WTC11 (cell line): Measurements from ENCODE around the gene JMJD6. TPM values are rescaled to one million over a fixed set of nuclear protein-coding genes. Genes with fewer than 3 reads are reported as not detected.

Experiments
- ATAC-seq: fragments of 200-7000 bp; cut with Tn5 transposase; 2 replicates; pipeline ENCODE4 v1.10.0; 2021; ENCODE audit warnings: mild to moderate bottlenecking, moderate library complexity
- CTCF ChIA-PET: fragments of 300-600 bp; sonication (Branson Sonifier 250); formaldehyde crosslinking; loops from one replicate; lab custom pipeline; 2021; ENCODE audit warnings: antibody characterized with exemption; lab: Charles Lee
- POLR2A ChIA-PET: fragments of 350-600 bp; sonication (Branson Sonifier 250); formaldehyde crosslinking; loops from one replicate; lab custom pipeline; 2021; ENCODE audit warnings: antibody characterized with exemption; lab: Charles Lee
- DNase-seq: peaks from one replicate; pipeline ENCODE4 v3.0.0; 2021; ENCODE audit warnings: low spot score
- H3K27ac Mint-ChIP-seq: 2 replicates; pipeline ENCODE4 v1.8.0; 2021; ENCODE audit warnings: mixed read lengths
- H3K27me3 Mint-ChIP-seq: 2 replicates; pipeline ENCODE4 v1.8.0; 2021; ENCODE audit warnings: low read depth, mild to moderate bottlenecking, moderate library complexity, mixed read lengths
- H3K36me3 Mint-ChIP-seq: 2 replicates; pipeline ENCODE4 v1.8.0; 2021; ENCODE audit warnings: mixed read lengths
- H3K4me1 Mint-ChIP-seq: 2 replicates; pipeline ENCODE4 v1.8.0; 2022; ENCODE audit warnings: mixed read lengths
- H3K4me3 Mint-ChIP-seq: 2 replicates; pipeline ENCODE4 v1.8.0; 2021; ENCODE audit warnings: mild to moderate bottlenecking, moderate library complexity, mixed read lengths
- H3K9me3 Mint-ChIP-seq: 2 replicates; pipeline ENCODE4 v1.8.0; 2021; ENCODE audit warnings: mixed read lengths
- ETV6 ChIP-seq: sonication (generic); formaldehyde crosslinking; IDR thresholded peaks from 2 replicates; pipeline ENCODE4 v1.8.1; 2022; ENCODE audit warnings: mild to moderate bottlenecking, missing genetic modification reagents
- FOXP1 ChIP-seq: sonication (generic); formaldehyde crosslinking; IDR thresholded peaks from 2 replicates; pipeline ENCODE4 v1.8.0; 2022; ENCODE audit warnings: missing genetic modification reagents, mild to moderate bottlenecking, moderate library complexity, borderline replicate concordance
- GABPB1 ChIP-seq: sonication (generic); formaldehyde crosslinking; IDR thresholded peaks from 2 replicates; pipeline ENCODE4 v1.8.1; 2023; ENCODE audit warnings: mild to moderate bottlenecking, missing genetic modification reagents
- NFATC4 ChIP-seq: fragments of 250-450 bp; sonication (Bioruptor Pico); IDR thresholded peaks from 2 replicates; pipeline ENCODE4 v1.9.0; 2021; ENCODE audit warnings: mild to moderate bottlenecking
- NR1H2 ChIP-seq: sonication (generic); formaldehyde crosslinking; IDR thresholded peaks from 2 replicates; pipeline ENCODE4 v1.9.0; 2021; ENCODE audit warnings: mild to moderate bottlenecking, moderate library complexity, missing genetic modification reagents
- SMAD3 ChIP-seq: sonication (generic); formaldehyde crosslinking; IDR thresholded peaks from 2 replicates; pipeline ENCODE4 v1.8.0; 2022; ENCODE audit warnings: missing genetic modification reagents, mild to moderate bottlenecking, borderline replicate concordance
- SOX15 ChIP-seq: fragments of 250-450 bp; sonication (Bioruptor Pico); IDR thresholded peaks from 2 replicates; pipeline ENCODE4 v1.9.0; 2021; ENCODE audit warnings: mild to moderate bottlenecking
- ZBTB43 ChIP-seq: sonication (generic); formaldehyde crosslinking; IDR thresholded peaks from 2 replicates; pipeline ENCODE4 v1.8.1; 2023; ENCODE audit warnings: mild to moderate bottlenecking, missing genetic modification reagents
- ZNF281 ChIP-seq: sonication (generic); formaldehyde crosslinking; IDR thresholded peaks from 2 replicates; pipeline ENCODE4 v1.8.0; 2023; ENCODE audit warnings: mild to moderate bottlenecking, missing genetic modification reagents
- total RNA-seq: library from RNA; stranded (reverse); gene quantifications from 3 replicates; pipeline ENCODE4 v1.2.3, GENCODE V29; 2021
- TF ChIP-seq, protein P1 (sequence below): sonication (generic); formaldehyde crosslinking; IDR thresholded peaks from 2 replicates; pipeline ENCODE4 v1.8.0; 2023; ENCODE audit warnings: missing genetic modification reagents
- TF ChIP-seq, protein P2 (sequence below): fragments of 250-450 bp; sonication (Bioruptor Pico); conservative IDR thresholded peaks from 2 replicates; pipeline ENCODE4 v1.9.0; 2021; ENCODE audit warnings: mild to moderate bottlenecking
- TF ChIP-seq, protein P3 (sequence below): sonication (generic); formaldehyde crosslinking; IDR thresholded peaks from 2 replicates; pipeline ENCODE4 v1.8.1; 2023; ENCODE audit warnings: mild to moderate bottlenecking, missing genetic modification reagents
- TF ChIP-seq, protein P4 (sequence below): sonication (generic); formaldehyde crosslinking; IDR thresholded peaks from 2 replicates; pipeline ENCODE4 v1.8.0; 2023; ENCODE audit warnings: missing genetic modification reagents, mild to moderate bottlenecking, borderline replicate concordance
- TF ChIP-seq, protein P5 (sequence below): sonication (generic); formaldehyde crosslinking; conservative IDR thresholded peaks from 2 replicates; pipeline ENCODE4 v1.8.1; 2023; ENCODE audit warnings: mild to moderate bottlenecking, low read depth, missing genetic modification reagents, moderate library complexity
- TF ChIP-seq, protein P6 (sequence below): sonication (generic); formaldehyde crosslinking; IDR thresholded peaks from 2 replicates; pipeline ENCODE4 v1.8.1; 2023; ENCODE audit warnings: mild to moderate bottlenecking, moderate library complexity, missing genetic modification reagents

Gene JMJD6
- total RNA-seq, 1 experiment from 2014 or later: 21.6 TPM

GRCh38 chr17:76733618-76733957 is 7.2 kb upstream of the JMJD6 start (continued):
- TF ChIP-seq, protein P1, sequence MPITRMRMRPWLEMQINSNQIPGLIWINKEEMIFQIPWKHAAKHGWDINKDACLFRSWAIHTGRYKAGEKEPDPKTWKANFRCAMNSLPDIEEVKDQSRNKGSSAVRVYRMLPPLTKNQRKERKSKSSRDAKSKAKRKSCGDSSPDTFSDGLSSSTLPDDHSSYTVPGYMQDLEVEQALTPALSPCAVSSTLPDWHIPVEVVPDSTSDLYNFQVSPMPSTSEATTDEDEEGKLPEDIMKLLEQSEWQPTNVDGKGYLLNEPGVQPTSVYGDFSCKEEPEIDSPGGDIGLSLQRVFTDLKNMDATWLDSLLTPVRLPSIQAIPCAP (CRISPR knock-in tag): no peak
- TF ChIP-seq FOXP1: no peak
- TF ChIP-seq, protein P2, sequence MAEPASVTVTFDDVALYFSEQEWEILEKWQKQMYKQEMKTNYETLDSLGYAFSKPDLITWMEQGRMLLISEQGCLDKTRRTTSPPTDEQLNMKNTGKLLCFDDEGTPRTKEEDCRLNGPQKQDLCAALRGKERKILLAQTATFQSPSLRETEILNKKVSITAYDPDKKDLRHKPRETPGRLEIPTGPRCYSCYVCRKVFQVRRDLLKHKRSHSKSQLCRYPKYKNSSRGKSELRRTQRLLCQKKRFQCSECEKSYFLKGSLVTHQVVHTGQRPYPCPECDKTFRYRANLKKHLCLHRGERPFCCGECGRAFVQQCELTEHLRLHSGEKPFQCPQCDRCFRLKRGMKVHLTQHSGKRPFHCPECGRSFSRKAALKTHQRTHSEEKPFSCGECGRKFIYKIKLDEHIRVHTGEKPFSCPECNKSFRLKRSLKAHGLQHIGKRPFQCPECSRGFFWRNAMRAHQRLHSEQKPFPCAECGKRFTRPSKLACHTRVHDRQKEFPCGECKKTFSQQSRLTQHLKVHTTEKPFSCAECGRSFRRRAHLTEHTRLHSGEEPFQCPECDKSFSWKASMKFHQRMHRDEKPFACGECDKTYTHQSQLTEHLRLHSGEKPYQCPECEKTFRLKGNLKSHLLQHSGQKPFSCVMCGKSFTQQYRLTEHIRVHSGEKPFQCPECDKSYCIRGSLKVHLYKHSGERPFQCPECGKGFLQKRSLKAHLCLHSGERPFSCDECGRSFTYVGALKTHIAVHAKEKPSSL: 0 out of 2 replicates have a peak, but pooled peaks have one; percentile 22

GRCh38 chr17:76732734-76733617 is 6.6 kb upstream of the JMJD6 start:
- peak overlapping the region; percentile 98 for H3K27ac Mint-ChIP-seq
- H3K27me3 Mint-ChIP-seq: no peaks in the 10 kb centered on the region
- H3K36me3 Mint-ChIP-seq: peaks cover 55% of the 10 kb centered on the region
- CTCF ChIA-PET: interaction anchor here (0.5 to 1.5 kb wide), 5 partner anchors 25 to 1229 kb away, joined by 3 to 6 read pairs (median 3); no protein-coding TSS in a partner anchor
- ATAC-seq: no peak
- POLR2A ChIA-PET: no interaction called here
- peaks cover 29% of the 10 kb centered on the region for H3K4me1 Mint-ChIP-seq
- H3K4me3 Mint-ChIP-seq: peak overlapping the region; percentile 99
- no peaks in the 10 kb centered on the region for H3K9me3 Mint-ChIP-seq
- DNase-seq: no peak
- TF ChIP-seq ETV6 (CRISPR knock-in tag) (no peak), ZBTB43 (no peak), SOX15 (no peak), NR1H2 (CRISPR knock-in tag) (no peak), NFATC4 (CRISPR knock-in tag) (peak; percentile 83; the same call in 1 of the 2 replicates), FOXP1 (no peak), ZNF281 (CRISPR knock-in tag) (no peak), GABPB1 (no peak), SMAD3 (CRISPR knock-in tag) (no peak)
- TF ChIP-seq, protein P3, sequence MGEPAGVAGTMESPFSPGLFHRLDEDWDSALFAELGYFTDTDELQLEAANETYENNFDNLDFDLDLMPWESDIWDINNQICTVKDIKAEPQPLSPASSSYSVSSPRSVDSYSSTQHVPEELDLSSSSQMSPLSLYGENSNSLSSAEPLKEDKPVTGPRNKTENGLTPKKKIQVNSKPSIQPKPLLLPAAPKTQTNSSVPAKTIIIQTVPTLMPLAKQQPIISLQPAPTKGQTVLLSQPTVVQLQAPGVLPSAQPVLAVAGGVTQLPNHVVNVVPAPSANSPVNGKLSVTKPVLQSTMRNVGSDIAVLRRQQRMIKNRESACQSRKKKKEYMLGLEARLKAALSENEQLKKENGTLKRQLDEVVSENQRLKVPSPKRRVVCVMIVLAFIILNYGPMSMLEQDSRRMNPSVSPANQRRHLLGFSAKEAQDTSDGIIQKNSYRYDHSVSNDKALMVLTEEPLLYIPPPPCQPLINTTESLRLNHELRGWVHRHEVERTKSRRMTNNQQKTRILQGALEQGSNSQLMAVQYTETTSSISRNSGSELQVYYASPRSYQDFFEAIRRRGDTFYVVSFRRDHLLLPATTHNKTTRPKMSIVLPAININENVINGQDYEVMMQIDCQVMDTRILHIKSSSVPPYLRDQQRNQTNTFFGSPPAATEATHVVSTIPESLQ (CRISPR knock-in tag): no peak
- TF ChIP-seq, protein P4, sequence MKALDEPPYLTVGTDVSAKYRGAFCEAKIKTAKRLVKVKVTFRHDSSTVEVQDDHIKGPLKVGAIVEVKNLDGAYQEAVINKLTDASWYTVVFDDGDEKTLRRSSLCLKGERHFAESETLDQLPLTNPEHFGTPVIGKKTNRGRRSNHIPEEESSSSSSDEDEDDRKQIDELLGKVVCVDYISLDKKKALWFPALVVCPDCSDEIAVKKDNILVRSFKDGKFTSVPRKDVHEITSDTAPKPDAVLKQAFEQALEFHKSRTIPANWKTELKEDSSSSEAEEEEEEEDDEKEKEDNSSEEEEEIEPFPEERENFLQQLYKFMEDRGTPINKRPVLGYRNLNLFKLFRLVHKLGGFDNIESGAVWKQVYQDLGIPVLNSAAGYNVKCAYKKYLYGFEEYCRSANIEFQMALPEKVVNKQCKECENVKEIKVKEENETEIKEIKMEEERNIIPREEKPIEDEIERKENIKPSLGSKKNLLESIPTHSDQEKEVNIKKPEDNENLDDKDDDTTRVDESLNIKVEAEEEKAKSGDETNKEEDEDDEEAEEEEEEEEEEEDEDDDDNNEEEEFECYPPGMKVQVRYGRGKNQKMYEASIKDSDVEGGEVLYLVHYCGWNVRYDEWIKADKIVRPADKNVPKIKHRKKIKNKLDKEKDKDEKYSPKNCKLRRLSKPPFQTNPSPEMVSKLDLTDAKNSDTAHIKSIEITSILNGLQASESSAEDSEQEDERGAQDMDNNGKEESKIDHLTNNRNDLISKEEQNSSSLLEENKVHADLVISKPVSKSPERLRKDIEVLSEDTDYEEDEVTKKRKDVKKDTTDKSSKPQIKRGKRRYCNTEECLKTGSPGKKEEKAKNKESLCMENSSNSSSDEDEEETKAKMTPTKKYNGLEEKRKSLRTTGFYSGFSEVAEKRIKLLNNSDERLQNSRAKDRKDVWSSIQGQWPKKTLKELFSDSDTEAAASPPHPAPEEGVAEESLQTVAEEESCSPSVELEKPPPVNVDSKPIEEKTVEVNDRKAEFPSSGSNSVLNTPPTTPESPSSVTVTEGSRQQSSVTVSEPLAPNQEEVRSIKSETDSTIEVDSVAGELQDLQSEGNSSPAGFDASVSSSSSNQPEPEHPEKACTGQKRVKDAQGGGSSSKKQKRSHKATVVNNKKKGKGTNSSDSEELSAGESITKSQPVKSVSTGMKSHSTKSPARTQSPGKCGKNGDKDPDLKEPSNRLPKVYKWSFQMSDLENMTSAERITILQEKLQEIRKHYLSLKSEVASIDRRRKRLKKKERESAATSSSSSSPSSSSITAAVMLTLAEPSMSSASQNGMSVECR (CRISPR knock-in tag): no peak
- TF ChIP-seq, protein P5, sequence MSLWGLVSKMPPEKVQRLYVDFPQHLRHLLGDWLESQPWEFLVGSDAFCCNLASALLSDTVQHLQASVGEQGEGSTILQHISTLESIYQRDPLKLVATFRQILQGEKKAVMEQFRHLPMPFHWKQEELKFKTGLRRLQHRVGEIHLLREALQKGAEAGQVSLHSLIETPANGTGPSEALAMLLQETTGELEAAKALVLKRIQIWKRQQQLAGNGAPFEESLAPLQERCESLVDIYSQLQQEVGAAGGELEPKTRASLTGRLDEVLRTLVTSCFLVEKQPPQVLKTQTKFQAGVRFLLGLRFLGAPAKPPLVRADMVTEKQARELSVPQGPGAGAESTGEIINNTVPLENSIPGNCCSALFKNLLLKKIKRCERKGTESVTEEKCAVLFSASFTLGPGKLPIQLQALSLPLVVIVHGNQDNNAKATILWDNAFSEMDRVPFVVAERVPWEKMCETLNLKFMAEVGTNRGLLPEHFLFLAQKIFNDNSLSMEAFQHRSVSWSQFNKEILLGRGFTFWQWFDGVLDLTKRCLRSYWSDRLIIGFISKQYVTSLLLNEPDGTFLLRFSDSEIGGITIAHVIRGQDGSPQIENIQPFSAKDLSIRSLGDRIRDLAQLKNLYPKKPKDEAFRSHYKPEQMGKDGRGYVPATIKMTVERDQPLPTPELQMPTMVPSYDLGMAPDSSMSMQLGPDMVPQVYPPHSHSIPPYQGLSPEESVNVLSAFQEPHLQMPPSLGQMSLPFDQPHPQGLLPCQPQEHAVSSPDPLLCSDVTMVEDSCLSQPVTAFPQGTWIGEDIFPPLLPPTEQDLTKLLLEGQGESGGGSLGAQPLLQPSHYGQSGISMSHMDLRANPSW (CRISPR knock-in tag): no peak
- TF ChIP-seq, protein P6, sequence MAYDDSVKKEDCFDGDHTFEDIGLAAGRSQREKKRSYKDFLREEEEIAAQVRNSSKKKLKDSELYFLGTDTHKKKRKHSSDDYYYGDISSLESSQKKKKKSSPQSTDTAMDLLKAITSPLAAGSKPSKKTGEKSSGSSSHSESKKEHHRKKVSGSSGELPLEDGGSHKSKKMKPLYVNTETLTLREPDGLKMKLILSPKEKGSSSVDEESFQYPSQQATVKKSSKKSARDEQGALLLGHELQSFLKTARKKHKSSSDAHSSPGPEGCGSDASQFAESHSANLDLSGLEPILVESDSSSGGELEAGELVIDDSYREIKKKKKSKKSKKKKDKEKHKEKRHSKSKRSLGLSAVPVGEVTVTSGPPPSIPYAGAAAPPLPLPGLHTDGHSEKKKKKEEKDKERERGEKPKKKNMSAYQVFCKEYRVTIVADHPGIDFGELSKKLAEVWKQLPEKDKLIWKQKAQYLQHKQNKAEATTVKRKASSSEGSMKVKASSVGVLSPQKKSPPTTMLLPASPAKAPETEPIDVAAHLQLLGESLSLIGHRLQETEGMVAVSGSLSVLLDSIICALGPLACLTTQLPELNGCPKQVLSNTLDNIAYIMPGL (CRISPR knock-in tag): no peak
